ENCODE data around the gene ID1.
A peak's percentile ranks its signal among the peaks of the same experiment; 100 is the strongest.
"Not testable (repeated sequence)": the region's sequence is repeated elsewhere in the genome, so short reads cannot be mapped to it uniquely, and the experiment has no call there.

Gene ID1

GRCh38 chr20:31602431-31602778, 2.7 kb upstream of the ID1 start:
- no peak for DNase-seq (ENCODE audit: low spot score)

DNA sequence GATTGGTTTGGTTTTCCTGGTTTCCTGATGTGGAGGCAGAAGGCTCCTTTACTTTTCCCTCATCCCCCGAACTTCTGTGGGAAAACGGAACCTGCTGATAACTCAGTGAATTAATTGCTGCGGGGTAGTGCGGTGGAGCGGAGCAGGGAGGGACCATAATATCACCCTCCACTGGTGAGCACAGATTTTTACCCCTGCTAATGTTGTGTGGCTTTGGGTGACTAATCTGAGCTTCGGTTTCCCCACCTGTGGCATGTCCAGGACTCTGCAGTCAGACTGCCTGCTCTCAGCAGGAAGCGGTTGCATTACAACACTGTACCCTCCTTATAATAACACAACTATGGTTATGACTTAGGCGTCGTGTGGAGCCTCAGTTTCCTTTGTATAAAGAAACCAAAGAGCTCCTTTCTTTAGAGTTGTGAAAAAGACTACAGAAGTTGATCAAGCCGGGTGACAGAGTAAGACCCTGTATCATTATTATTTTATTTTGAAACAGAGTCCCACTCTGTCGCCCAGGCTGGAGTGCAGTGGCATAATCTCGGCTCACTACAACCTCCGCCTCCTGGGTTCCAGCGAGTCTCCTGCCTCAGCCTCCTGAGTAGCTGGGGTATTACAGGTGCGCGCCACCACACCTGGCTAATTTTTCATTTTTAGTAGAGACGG, 2.2 kb upstream of the ID1 start:
- peak; percentile 41 for DNase-seq (ENCODE audit: low spot score)

DNA sequence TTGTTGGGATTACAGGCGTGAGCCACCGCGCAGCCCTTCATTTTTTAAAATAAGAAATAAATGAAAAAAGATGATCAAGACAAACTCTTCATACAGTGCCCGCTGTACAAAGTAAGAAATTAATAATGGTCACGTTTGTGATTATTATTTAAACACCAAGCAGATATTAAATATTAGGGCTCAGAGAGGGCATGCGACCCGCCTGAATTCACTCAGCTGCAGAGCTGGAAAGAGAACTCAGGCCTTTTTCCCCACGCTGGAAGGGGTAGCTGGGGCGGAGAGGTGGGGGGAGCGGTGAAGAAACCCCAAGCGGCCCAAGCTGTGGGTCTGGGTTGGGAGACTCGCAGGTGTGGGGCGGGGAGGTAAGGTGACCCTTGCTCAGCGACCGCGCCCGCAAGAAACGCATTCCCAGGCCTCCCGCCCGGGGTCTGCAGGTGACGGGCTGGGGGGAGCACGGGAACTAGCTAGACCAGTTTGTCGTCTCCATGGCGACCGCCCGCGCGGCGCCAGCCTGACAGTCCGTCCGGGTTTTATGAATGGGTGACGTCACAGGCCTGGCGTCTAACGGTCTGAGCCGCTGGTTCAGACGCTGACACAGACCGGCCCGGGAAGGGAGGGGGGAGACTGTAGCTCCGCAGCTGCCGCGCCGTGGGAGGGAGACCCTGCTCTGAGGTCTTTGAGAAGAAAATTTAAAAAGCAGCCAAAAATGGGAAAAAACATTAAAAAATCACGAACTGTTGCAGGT, 1.1 kb upstream of the ID1 start:
- peak; percentile 64 for DNase-seq (ENCODE audit: low spot score)

DNA sequence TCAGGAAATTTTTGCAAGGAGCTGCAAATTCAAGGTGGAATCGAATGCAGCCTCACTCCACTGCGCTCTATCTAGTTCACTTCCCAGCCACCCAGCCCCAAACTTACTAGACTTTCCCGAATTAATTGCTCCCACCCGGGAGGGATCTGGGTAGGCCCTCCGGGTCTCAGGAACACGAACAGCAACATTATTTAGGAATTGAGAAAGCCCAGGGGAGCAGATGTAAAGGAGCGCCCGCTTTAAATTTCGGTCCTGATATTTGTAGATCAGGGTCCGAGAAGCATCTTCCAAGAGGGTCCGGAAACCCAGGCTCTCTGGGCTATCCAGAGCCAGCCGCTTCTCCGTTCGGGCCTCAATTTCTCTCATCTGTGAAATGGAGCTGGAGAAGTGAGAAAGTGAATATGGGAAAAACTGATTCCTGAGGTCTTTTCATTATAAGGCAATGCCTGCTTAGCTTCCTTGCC, 490 bp upstream of the ID1 start:
- DNase-seq (ENCODE audit: low spot score) = no peak

- no peak for DNase-seq (ENCODE audit: low spot score)
Measured at GRCh38 chr20:31605902-31606803, 1.1 kb downstream of the ID1 start.

DNA sequence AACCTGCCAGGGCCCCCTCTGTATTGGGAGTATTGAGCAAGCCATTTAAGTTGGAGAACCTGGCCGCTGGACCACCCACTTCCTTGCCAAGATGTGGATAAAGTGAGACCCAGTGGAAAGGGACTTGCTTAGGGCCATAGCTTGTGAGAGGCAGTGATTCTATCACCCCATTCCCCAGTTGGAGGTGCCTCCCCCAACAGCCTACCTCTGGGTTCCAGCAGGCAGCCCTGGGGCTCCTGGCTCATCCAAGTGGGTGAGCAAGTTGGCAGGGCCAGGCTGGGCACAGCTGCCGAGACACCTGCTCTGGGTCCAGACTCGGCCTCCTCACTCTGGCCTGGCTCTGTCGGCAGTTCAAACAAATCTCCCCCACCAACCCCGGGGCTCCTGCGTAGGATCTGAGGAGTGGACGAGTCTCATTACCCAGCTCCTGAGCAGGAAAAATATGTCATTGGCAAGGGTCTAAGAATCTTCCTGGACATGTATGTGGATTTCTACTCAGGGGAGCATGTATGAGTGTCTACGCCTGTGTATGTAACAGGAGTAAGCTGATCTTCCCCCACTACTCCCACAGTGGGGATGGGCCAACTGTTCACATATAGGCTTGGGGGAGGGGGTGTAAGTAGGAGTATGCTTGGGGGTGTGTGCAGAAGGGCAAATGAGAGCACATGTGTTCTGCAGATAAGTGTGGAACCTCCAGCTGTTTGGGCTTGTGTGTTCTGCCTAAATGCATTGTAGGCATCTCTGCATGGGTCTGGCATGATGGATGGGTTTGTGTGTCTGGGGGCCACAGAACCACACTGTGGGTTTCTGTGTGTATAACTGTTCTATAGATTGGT, 1.9 kb downstream of the ID1 start:
- DNase-seq (ENCODE audit: low spot score) = no peak

DNA sequence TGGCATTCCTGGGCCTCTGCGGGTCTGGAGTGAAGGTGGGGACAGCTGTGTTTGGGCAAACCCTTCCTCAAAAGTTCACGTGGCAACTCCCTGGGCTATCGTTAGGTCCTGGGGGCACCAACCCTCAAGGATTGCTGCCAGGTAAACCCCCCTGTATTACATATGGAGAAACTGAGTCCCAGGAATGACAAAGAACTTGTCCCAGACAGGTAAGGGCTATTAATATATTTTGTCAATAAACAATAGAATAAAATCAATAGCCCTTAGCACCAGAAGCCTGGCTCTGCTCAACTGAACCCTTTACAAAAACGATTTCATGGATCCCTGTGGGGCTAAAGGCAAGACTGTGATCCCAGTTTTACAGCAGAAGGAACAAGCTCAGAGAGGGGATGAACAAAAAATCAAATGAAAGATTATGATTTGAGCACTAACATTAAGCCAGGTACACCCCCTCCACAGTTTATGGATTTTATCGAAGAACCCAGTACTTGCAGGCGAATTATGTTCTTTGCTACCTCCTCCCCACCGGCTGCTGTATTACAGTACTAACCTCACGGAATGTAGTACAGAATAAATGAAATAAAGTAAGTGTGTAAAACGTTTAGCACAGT, 2.7 kb downstream of the ID1 start:
- no peak for DNase-seq (ENCODE audit: low spot score)

GRCh38 chr20:31608251-31608945, 3.3 kb downstream of the ID1 start:
- DNase-seq (ENCODE audit: low spot score) = no peak

- DNase-seq (ENCODE audit: low spot score) = not testable (repeated sequence)
Measured at GRCh38 chr20:31612271-31612640, 7.2 kb downstream of the ID1 start.

GRCh38 chr20:31615416-31615815, 10.3 kb downstream of the ID1 start:
- no peak for DNase-seq (ENCODE audit: low spot score)

GRCh38 chr20:31617432-31618104, 12.5 kb downstream of the ID1 start:
- DNase-seq (ENCODE audit: low spot score) = no peak

GRCh38 chr20:31620246-31620645, 15.2 kb downstream of the ID1 start:
- no peak for DNase-seq (ENCODE audit: low spot score)

DNA sequence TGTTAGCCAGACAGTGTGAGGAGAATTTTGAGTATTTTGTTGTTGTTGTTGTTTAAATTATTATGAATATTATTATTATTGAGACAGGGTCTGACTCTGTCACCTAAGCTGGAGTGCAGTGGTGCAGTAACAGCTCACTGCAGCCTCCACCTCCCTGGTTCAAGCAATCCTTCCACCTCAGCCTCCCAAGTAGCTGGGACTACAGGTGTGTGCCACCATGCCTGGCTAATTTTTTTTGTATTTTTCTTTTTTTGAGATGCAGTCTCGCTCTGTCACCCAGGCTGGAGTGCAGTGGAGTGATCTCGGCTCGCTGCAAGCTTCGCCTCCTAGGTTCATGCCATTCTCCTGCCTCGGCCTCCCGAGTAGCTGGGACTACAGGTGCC, 18.0 kb downstream of the ID1 start:
- DNase-seq (ENCODE audit: low spot score) = not testable (repeated sequence)

DNA sequence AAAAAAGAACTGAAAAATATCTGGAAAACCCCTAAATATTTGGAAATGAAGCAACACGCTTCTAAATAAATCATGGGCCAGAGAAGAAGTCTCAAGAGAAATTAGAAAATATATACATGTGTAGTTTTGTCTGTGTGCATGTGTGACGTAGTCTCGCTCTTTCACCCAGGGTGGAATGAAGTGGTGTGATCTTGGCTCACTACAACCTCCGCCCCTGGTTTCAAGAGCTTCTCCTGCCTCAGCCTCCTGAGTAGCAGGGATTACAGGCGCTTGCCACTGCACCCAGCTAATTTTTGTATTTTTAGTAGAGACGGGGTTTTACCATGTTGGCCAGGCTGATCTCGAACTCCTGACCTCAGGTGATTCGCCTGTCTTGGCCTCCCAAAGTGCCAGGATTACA, 21.4 kb downstream of the ID1 start:
- DNase-seq (ENCODE audit: low spot score) = not testable (repeated sequence)

DNA sequence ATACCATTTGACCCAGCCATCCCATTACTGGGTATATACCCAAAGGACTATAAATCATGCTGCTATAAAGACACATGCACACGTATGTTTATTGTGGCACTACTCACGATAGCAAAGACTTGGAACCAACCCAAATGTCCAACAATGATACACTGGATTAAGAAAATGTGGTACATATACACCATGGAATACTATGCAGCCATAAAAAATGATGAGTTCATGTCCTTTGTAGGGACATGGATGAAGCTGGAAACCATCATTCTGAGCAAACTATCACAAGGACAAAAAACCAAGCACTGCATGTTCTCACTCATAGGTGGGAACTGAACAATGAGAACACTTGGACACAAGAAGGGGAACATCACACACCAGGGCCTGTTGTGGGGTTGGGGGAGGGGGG, 23.0 kb downstream of the ID1 start:
- DNase-seq (ENCODE audit: low spot score) = not testable (repeated sequence)

GRCh38 chr20:31630187-31630790, 25.2 kb downstream of the ID1 start:
- no peak for DNase-seq (ENCODE audit: low spot score)

GRCh38 chr20:31632548-31633338, 27.7 kb downstream of the ID1 start:
- no peak for DNase-seq (ENCODE audit: low spot score)

DNA sequence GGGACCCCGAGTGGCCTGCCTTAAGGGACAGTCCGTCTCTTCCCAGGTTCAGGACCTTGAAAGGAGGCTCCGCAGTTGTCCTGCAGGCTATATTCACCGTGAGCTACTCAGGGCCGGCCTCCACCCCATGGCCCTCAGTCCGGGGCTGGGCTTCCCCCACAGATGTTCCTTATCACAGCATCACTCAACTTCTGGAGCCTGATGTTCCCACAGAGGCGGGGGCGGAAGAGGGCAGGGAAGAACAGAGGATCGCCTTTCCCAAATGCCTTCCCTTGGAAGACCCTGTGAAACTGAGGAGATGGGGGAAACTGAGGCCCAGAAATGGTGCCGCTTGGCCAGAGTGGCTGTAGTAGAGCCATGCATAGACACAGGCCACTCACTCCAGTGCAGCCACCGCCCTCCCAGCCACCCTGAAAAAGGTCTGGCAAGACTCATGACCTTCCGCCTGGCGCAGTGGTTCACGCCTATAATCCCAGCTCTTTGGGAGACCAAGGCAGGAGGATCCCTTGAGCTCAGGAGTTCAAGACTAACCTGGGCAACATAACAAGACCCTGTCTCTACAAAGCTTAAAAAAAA, 28.3 kb downstream of the ID1 start:
- DNase-seq (ENCODE audit: low spot score) = no peak

DNA sequence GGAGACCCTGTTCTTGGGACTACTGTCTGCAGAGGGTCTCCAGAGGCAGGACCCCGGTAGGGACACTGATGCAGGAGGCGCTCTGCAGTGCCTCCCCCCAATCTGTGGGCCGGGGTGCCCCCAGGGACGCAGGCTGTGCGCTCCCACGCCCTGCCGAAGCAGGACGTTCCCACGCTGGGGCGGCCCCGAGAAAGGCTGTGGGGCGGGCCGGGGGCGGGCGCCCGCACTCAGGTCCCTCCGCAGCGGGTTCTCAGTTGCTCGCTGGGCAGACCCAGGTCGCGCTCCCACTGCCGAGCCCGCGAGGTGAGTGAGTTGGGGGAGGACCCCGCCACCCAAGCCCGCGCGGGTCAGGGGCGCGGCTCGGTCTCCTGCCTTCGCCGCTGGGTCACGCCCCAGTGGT, 32.6 kb downstream of the ID1 start, which contains the start of gene COX4I2:
Gene COX4I2 (plus strand): TSS at position 253 of the 400 bp plus-strand sequence. CDS start 1,106 bp downstream, outside the sequence.
- DNase-seq (ENCODE audit: low spot score) = no peak

All from CD4-positive, alpha-beta T cell treated with Interleukin-6 at 100 ng/mL for 8 hours (primary cell).